ENCODE measurements around the gene COLEC11. TPM values are rescaled to one million over a fixed set of nuclear protein-coding genes. Genes with fewer than 3 reads are reported as not detected.

Gene COLEC11
- total and polyA plus RNA-seq, 2 of the 13 experiments (the other 11 are each of a cell fraction or from before 2014, with no cell fraction given), result 1.5 to 3.0 TPM

DNA sequence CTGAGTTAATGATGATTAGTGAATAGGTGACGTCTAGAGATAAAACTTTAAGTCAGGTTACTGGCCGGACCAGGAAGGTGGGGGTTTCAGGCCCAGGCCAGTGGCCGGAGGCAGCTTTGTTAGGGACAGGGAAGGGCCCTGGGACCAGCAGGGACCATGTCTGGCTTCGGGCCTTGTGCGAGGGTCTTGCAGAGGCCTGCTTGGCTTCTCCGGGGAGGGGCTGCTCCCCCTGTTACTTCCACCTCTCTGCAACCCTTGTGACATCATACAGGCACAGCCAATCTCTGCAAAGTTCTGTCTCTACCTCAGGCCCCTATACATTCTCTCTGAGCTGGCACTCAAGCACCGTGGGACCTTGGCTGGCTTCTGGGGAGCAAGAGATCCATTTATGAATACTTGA, 63.0 kb downstream of the COLEC11 start, which contains the start of gene ALLC:
ALLC (plus strand) TSS at position 320 of the 400 bp plus-strand sequence. CDS start 12,958 bp downstream, outside the sequence.
- H3K79me2 ChIP-seq (ENCODE audit: insufficient read depth, low read length), result no peaks in the 10 kb centered on the region
- peak within 1 kb of the TSS; percentile 61 for H2AFZ ChIP-seq (ENCODE audit: low read length)
- peaks cover 0 to 15% of the 10 kb centered on the region in 2 experiments; a peak in 2 of 5 replicates for H3K27me3 ChIP-seq (ENCODE audit: control insufficient read depth in 1 of 2, insufficient read depth in 2 of 2, low read length in 2 of 2)
- DNase-seq (ENCODE audit: low spot score), result no peak
- H3K9ac ChIP-seq (ENCODE audit: insufficient read depth, low read depth, low read length), result peak within 1 kb of the TSS; percentile 55
- peaks cover 62% of the 10 kb centered on the region for H3K4me1 ChIP-seq (ENCODE audit: insufficient read depth, low read length)
- in situ Hi-C loops (cut with HindIII; ENCODE audit: extremely low pct_ligation_motif_present, low pct_unique_long_range_greater_than_20kb) (no loop called here), intact Hi-C loops (cut with micrococcal nuclease; ENCODE audit: unreplicated experiment) (loop anchor here (5.0 to 10.0 kb wide), 2 partner anchors 281 to 353 kb away; partner anchors contain the start of genes EIPR1 and TRAPPC12)
- ATAC-seq, result no peak
- ChIA-PET CTCF (ENCODE audit: low intra/inter-chr PET ratio, low total read pairs) (no interaction called here), POLR2A (interaction anchor here (1.0 to 1.6 kb wide), 2 partner anchors 122 to 192 kb away, joined by 3 to 5 read pairs; no protein-coding TSS in a partner anchor)
- no peak for FAIRE-seq
- no peaks in the 10 kb centered on the region for H4K20me1 ChIP-seq (ENCODE audit: insufficient read depth, low read length)
- 77% methylated on average over 7 of the region's 7 CpGs for WGBS (ENCODE audit: low lambda C conversion rate)
- peak within 1 kb of the TSS; percentile 1 to 66 (median 36); a peak in 5 of 6 replicates for H3K4me3 ChIP-seq (replicated peaks in 1 of 3; ENCODE audit: insufficient read depth in 1 of 3, low read depth in 2 of 3, low read length in 3 of 3)
- H3K36me3 ChIP-seq (replicated peaks in 1 of 2; ENCODE audit: control insufficient read depth in 1 of 2, insufficient read depth in 2 of 2, low read length in 2 of 2), result no peaks in the 10 kb centered on the region
- H3K9me3 ChIP-seq (ENCODE audit: low read length), result no peaks in the 10 kb centered on the region
- 0 out of 2 replicates have a peak, but pooled peaks have one; percentile 7 for TF ChIP-seq MEIS2 (CRISPR knock-in tag; IDR thresholded peaks at IDR 0.05)
- TF ChIP-seq ZNF772 (CRISPR knock-in tag; IDR thresholded peaks at IDR 0.05), result no peak
- no peak for TF ChIP-seq CHD4 (IDR thresholded peaks at IDR 0.05; ENCODE audit: borderline replicate concordance, low read length)
- no peak for TF ChIP-seq JUND (CRISPR knock-in tag; IDR thresholded peaks at IDR 0.05)
- TF ChIP-seq CEBPG (CRISPR knock-in tag; IDR thresholded peaks at IDR 0.05), result no peak
- no peak for TF ChIP-seq E2F1 (CRISPR knock-in tag; IDR thresholded peaks at IDR 0.05)
- 0 out of 2 replicates have a peak, but pooled peaks have one; percentile 7 for TF ChIP-seq PHF21A (CRISPR knock-in tag; IDR thresholded peaks at IDR 0.05)
- no peak for TF ChIP-seq ZMYM2 (CRISPR knock-in tag; IDR thresholded peaks at IDR 0.05)
- no peak for TF ChIP-seq STAT5B (CRISPR knock-in tag; IDR thresholded peaks at IDR 0.05)
- peak within 1 kb of the TSS; percentile 89 for H3K4me2 ChIP-seq (ENCODE audit: low read depth, low read length)
- BruUV-seq (replicated peaks), result no TSS peak
- peak within 1 kb of the TSS; percentile 47 for H3K27ac ChIP-seq (ENCODE audit: extremely low read length, insufficient read depth, low read length)
